Measurements from ENCODE around the gene NLGN1. TPM values are rescaled to one million over a fixed set of nuclear protein-coding genes. Genes with fewer than 3 reads are reported as not detected.

Gene NLGN1
- total RNA-seq, 1 experiment from 2014 or later = 20.7 TPM

DNA sequence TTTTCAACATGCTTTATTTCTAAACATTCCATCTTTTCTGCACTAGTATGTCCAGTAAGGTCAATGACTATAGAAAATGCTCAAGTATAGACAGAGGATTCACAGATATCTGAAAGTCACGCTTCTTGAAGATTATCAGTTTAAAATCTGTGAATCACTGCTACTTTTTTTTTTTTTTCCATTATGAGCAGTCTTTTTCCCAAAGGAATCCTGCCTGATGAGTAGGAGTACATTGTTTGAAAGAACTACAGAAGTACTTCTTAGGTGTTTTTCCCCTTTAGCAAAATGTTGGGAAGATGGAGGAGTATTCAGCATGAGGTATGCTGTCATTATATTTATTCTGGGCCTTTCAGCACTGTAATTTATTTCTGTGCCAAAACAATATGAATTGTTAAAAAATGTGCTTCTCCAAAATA lies 266.2 kb downstream of the NLGN1 start:
- no peak overlapping the region for H3K4me3 ChIP-seq
- no peaks in the 10 kb centered on the region for H3K4me1 ChIP-seq
- no peaks in the 10 kb centered on the region for H3K9me3 ChIP-seq (replicated peaks)
- H3K36me3 ChIP-seq = no peaks in the 10 kb centered on the region
- no peaks in the 10 kb centered on the region for H3K27me3 ChIP-seq
- DNase-seq = no peak
- H3K27ac ChIP-seq = no peak overlapping the region

DNA sequence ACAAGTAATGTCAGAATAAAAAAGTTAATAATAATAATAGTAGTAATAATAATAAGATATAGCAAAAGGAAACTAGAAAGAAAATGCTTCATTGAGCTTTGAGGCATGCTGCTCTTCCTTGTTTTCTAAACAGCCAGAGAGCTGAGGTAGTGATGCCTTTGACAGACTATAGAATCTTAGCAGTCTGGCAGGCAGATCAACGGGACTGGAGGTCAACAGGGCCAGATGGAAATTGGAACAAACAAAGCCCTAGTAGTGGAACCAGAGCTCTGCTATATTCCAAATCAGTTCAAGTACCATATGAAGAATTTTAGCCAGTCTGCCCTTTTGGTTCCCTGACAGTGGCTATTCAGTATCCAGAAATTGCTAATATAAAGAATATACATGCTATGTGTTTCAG lies 278.6 kb downstream of the NLGN1 start:
- Histone ChIP-seq H3K36me3 (no peaks in the 10 kb centered on the region), H3K9me3 (replicated peaks) (no peaks in the 10 kb centered on the region), H3K4me3 (no peak overlapping the region), H3K27ac (no peak overlapping the region), H3K4me1 (no peaks in the 10 kb centered on the region), H3K27me3 (no peaks in the 10 kb centered on the region)
- DNase-seq = no peak

GRCh38 chr3:173681188-173681678 lies 283.7 kb downstream of the NLGN1 start:
- Histone ChIP-seq H3K36me3 (no peaks in the 10 kb centered on the region), H3K4me3 (no peak overlapping the region), H3K27ac (no peak overlapping the region), H3K27me3 (no peaks in the 10 kb centered on the region), H3K9me3 (replicated peaks) (no peaks in the 10 kb centered on the region), H3K4me1 (no peaks in the 10 kb centered on the region)
- DNase-seq = no peak

DNA sequence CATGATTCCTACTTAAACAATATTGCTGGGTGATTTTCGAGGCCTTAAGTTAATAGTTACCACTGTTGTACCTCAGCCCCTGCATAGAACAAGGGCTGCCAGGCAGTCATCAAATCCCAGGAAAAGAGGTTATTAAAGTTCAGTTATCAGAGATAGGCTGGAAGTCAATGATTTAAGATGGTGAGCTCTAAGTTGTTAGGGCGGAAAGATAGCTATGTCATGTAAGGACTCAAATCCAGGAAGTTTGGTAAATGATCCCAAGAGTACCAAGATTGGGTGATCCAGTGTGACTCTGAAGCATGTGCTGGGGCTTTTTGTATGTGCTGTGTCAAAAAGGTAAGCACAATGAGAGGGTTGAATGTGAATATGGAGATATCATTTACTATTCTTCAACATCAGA lies 287.9 kb downstream of the NLGN1 start:
- H3K27ac ChIP-seq = no peak overlapping the region
- H3K4me3 ChIP-seq = no peak overlapping the region
- H3K9me3 ChIP-seq (replicated peaks) = no peaks in the 10 kb centered on the region
- no peaks in the 10 kb centered on the region for H3K36me3 ChIP-seq
- H3K27me3 ChIP-seq = no peaks in the 10 kb centered on the region
- H3K4me1 ChIP-seq = no peaks in the 10 kb centered on the region
- DNase-seq = no peak

GRCh38 chr3:173688216-173688842 lies 290.8 kb downstream of the NLGN1 start:
- no peaks in the 10 kb centered on the region for H3K27me3 ChIP-seq
- no peak overlapping the region for H3K27ac ChIP-seq
- no peaks in the 10 kb centered on the region for H3K4me1 ChIP-seq
- H3K4me3 ChIP-seq = no peak overlapping the region
- no peak for DNase-seq
- H3K36me3 ChIP-seq = no peaks in the 10 kb centered on the region
- no peaks in the 10 kb centered on the region for H3K9me3 ChIP-seq (replicated peaks)

- H3K4me1 ChIP-seq = no peaks in the 10 kb centered on the region
- H3K27me3 ChIP-seq = no peaks in the 10 kb centered on the region
- no peaks in the 10 kb centered on the region for H3K9me3 ChIP-seq (replicated peaks)
- H3K27ac ChIP-seq = no peak overlapping the region
- no peak for DNase-seq
- no peak overlapping the region for H3K4me3 ChIP-seq
- H3K36me3 ChIP-seq = no peaks in the 10 kb centered on the region
Measured at GRCh38 chr3:173690542-173691180, 293.1 kb downstream of the NLGN1 start.

GRCh38 chr3:173699353-173699752 lies 301.8 kb downstream of the NLGN1 start:
- Histone ChIP-seq H3K4me3 (no peak overlapping the region), H3K36me3 (no peaks in the 10 kb centered on the region), H3K4me1 (no peaks in the 10 kb centered on the region), H3K27ac (no peak overlapping the region), H3K9me3 (replicated peaks) (no peaks in the 10 kb centered on the region), H3K27me3 (no peaks in the 10 kb centered on the region)
- DNase-seq = no peak

GRCh38 chr3:173700336-173700735 lies 302.8 kb downstream of the NLGN1 start:
- Histone ChIP-seq H3K27ac (no peak overlapping the region), H3K4me3 (no peak overlapping the region), H3K9me3 (replicated peaks) (no peaks in the 10 kb centered on the region), H3K27me3 (no peaks in the 10 kb centered on the region), H3K4me1 (no peaks in the 10 kb centered on the region), H3K36me3 (no peaks in the 10 kb centered on the region)
- no peak for DNase-seq

DNA sequence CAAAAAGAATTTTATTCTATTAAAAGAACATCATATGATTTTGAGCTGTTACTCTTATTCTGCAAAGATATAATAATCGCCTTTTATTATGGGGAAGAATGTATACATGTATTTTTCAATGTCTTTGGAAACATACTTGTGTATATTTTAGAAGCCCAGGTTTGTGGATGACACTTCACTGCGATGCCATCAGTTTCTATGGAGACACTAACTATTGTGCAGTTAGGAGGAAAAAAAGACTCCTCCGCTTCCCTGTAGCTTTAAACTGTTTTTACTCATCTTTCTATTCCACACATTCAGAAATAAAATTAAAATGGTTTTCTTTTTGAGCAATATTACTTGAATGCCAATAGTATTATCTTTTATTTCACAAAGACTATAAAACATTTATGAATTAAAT lies 305.0 kb downstream of the NLGN1 start:
- Histone ChIP-seq H3K27ac (no peak overlapping the region), H3K36me3 (no peaks in the 10 kb centered on the region), H3K4me1 (no peaks in the 10 kb centered on the region), H3K4me3 (no peak overlapping the region), H3K9me3 (replicated peaks) (no peaks in the 10 kb centered on the region), H3K27me3 (no peaks in the 10 kb centered on the region)
- no peak for DNase-seq

DNA sequence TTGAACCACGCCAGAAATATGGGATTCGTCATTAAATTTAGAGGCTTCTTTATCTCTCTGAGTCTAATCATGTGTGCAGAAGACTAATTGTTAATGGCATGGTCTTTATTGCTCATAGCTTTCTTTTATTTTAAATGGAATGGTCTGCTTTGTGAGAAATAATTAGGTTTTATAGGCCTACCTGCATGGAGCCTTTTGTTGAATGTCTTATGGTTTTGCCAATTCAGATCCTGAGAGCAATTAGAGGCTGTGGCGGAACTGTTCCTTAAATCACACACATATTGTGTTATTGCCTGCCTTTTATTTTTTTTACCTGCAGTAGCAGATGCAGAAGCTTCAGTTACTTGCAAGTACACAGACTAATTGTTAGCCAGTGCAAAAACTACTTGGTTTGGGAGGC lies 306.2 kb downstream of the NLGN1 start:
- H3K27me3 ChIP-seq = no peaks in the 10 kb centered on the region
- no peaks in the 10 kb centered on the region for H3K36me3 ChIP-seq
- no peak overlapping the region for H3K27ac ChIP-seq
- H3K4me3 ChIP-seq = no peak overlapping the region
- H3K4me1 ChIP-seq = no peaks in the 10 kb centered on the region
- no peaks in the 10 kb centered on the region for H3K9me3 ChIP-seq (replicated peaks)
- no peak for DNase-seq

- no peaks in the 10 kb centered on the region for H3K4me1 ChIP-seq
- DNase-seq = no peak
- no peaks in the 10 kb centered on the region for H3K9me3 ChIP-seq (replicated peaks)
- H3K27ac ChIP-seq = no peak overlapping the region
- no peaks in the 10 kb centered on the region for H3K36me3 ChIP-seq
- no peaks in the 10 kb centered on the region for H3K27me3 ChIP-seq
- no peak overlapping the region for H3K4me3 ChIP-seq
Measured at GRCh38 chr3:173706630-173707029, 309.1 kb downstream of the NLGN1 start.

GRCh38 chr3:173708191-173708590 lies 310.6 kb downstream of the NLGN1 start:
- no peak for DNase-seq
- Histone ChIP-seq H3K4me3 (no peak overlapping the region), H3K27ac (no peak overlapping the region), H3K4me1 (no peaks in the 10 kb centered on the region), H3K27me3 (no peaks in the 10 kb centered on the region), H3K9me3 (replicated peaks) (no peaks in the 10 kb centered on the region), H3K36me3 (no peaks in the 10 kb centered on the region)

DNA sequence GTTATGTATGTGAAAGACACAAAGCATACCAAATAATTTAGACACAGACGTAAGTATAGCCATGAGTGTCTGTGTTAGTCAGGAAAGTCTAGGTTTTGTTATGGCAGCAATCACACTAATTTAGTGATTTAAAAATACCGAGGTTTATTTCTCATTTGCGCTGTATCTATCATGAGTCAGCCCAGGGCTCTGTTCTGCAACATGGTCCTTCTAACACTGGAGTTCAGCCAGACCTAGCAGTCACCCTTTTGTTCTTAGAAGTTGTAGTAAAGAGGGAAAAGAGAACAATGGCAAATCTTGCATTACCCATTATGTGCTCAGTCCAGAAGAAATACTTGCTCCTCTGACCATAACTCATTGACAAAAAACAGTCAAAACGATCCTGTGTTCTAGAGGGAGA lies 311.5 kb downstream of the NLGN1 start:
- H3K27ac ChIP-seq = no peak overlapping the region
- DNase-seq = no peak
- no peaks in the 10 kb centered on the region for H3K9me3 ChIP-seq (replicated peaks)

GRCh38 chr3:173711619-173712018 lies 314.1 kb downstream of the NLGN1 start:
- Histone ChIP-seq H3K36me3 (no peaks in the 10 kb centered on the region), H3K27ac (no peak overlapping the region), H3K27me3 (no peaks in the 10 kb centered on the region), H3K4me3 (no peak overlapping the region), H3K9me3 (replicated peaks) (no peaks in the 10 kb centered on the region), H3K4me1 (no peaks in the 10 kb centered on the region)
- no peak for DNase-seq

More for the DNA sequence above, 311.5 kb downstream of the NLGN1 start:
- Histone ChIP-seq H3K4me3 (no peak overlapping the region), H3K4me1 (no peaks in the 10 kb centered on the region), H3K27me3 (no peaks in the 10 kb centered on the region), H3K36me3 (no peaks in the 10 kb centered on the region)

DNA sequence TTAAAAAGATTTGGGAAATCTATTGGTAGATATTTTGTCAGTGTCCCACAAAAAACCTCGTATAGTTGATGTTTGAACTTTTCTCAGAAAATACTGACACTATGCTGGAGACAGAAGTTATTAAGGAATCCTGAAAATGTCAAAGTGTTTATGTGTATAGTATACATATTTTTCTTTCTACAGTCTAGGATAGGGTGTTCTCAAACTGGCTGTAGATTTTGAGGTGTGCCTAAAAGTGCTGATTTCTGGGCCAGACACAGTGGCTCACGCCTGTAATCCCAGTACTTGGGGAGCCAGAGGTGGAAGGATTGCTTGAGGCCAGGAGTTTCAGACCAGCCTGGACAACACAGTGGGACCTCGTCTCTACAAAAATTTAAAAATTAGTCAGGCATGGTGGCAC lies 322.0 kb downstream of the NLGN1 start:
- no peaks in the 10 kb centered on the region for H3K36me3 ChIP-seq
- H3K4me3 ChIP-seq = no peak overlapping the region
- no peaks in the 10 kb centered on the region for H3K9me3 ChIP-seq (replicated peaks)
- H3K27me3 ChIP-seq = no peaks in the 10 kb centered on the region
- H3K4me1 ChIP-seq = no peaks in the 10 kb centered on the region
- no peak overlapping the region for H3K27ac ChIP-seq
- no peak for DNase-seq

GRCh38 chr3:173725507-173725906 lies 328.0 kb downstream of the NLGN1 start:
- no peaks in the 10 kb centered on the region for H3K9me3 ChIP-seq (replicated peaks)
- no peaks in the 10 kb centered on the region for H3K27me3 ChIP-seq
- no peaks in the 10 kb centered on the region for H3K36me3 ChIP-seq
- no peaks in the 10 kb centered on the region for H3K4me1 ChIP-seq
- no peak for DNase-seq
- H3K4me3 ChIP-seq = no peak overlapping the region
- H3K27ac ChIP-seq = no peak overlapping the region

Measured in SJCRH30 (cell line).